Measurements from ENCODE around the gene GRID1. TPM values are rescaled to one million over a fixed set of nuclear protein-coding genes. Genes with fewer than 3 reads are reported as not detected.

GRID1 gene
- total and polyA plus RNA-seq, 2 donors, result 2.4 to 3.9 TPM

GRCh38 chr10:86349474-86349873, 17.1 kb downstream of the GRID1 start:
- 27% methylated on average over 3 of the region's 3 CpGs for WGBS
- H3K4me3 ChIP-seq (ENCODE audit: low read depth, low read length), result no peak overlapping the region
- DNase-seq (ENCODE audit: extremely low spot score), result no peak
- no peaks in the 10 kb centered on the region for H3K36me3 ChIP-seq (ENCODE audit: insufficient read depth)
- H3K4me1 ChIP-seq (ENCODE audit: insufficient read depth), result no peaks in the 10 kb centered on the region
- H3K27ac ChIP-seq (ENCODE audit: low read depth), result no peak overlapping the region

GRCh38 chr10:86348321-86349210, 18.0 kb downstream of the GRID1 start:
- no peak overlapping the region for H3K4me3 ChIP-seq (ENCODE audit: low read depth, low read length)
- DNase-seq (ENCODE audit: extremely low spot score), result no peak
- H3K4me1 ChIP-seq (ENCODE audit: insufficient read depth), result no peaks in the 10 kb centered on the region
- no peak overlapping the region for H3K27ac ChIP-seq (ENCODE audit: low read depth)
- H3K36me3 ChIP-seq (ENCODE audit: insufficient read depth), result no peaks in the 10 kb centered on the region
- WGBS, result 89% methylated on average over 23 of the region's 23 CpGs

GRCh38 chr10:86347856-86348255, 18.7 kb downstream of the GRID1 start:
- 93% methylated on average over 6 of the region's 6 CpGs for WGBS
- no peaks in the 10 kb centered on the region for H3K4me1 ChIP-seq (ENCODE audit: insufficient read depth)
- no peak overlapping the region for H3K27ac ChIP-seq (ENCODE audit: low read depth)
- DNase-seq (ENCODE audit: extremely low spot score), result no peak
- H3K36me3 ChIP-seq (ENCODE audit: insufficient read depth), result no peaks in the 10 kb centered on the region
- H3K4me3 ChIP-seq (ENCODE audit: low read depth, low read length), result no peak overlapping the region

GRCh38 chr10:86346799-86347665, 19.6 kb downstream of the GRID1 start:
- no peak for DNase-seq (ENCODE audit: extremely low spot score)
- 69% methylated on average over 11 of the region's 11 CpGs for WGBS

GRCh38 chr10:86345859-86346798, 20.5 kb downstream of the GRID1 start:
- no peak for DNase-seq (ENCODE audit: extremely low spot score)
- no peak overlapping the region for H3K4me3 ChIP-seq (ENCODE audit: low read depth, low read length)
- no peaks in the 10 kb centered on the region for H3K36me3 ChIP-seq (ENCODE audit: insufficient read depth)
- H3K4me1 ChIP-seq (ENCODE audit: insufficient read depth), result no peaks in the 10 kb centered on the region
- WGBS, result 61% methylated on average over 13 of the region's 13 CpGs
- no peak overlapping the region for H3K27ac ChIP-seq (ENCODE audit: low read depth)

More at GRCh38 chr10:86346799-86347665, 19.6 kb downstream of the GRID1 start:
- no peaks in the 10 kb centered on the region for H3K36me3 ChIP-seq (ENCODE audit: insufficient read depth)
- H3K4me1 ChIP-seq (ENCODE audit: insufficient read depth), result no peaks in the 10 kb centered on the region
- no peak overlapping the region for H3K4me3 ChIP-seq (ENCODE audit: low read depth, low read length)
- H3K27ac ChIP-seq (ENCODE audit: low read depth), result no peak overlapping the region

GRCh38 chr10:86345296-86345858, 21.2 kb downstream of the GRID1 start:
- Histone ChIP-seq H3K36me3 (ENCODE audit: insufficient read depth) (no peaks in the 10 kb centered on the region), H3K4me1 (ENCODE audit: insufficient read depth) (no peaks in the 10 kb centered on the region), H3K4me3 (ENCODE audit: low read depth, low read length) (no peak overlapping the region), H3K27ac (ENCODE audit: low read depth) (no peak overlapping the region)
- WGBS, result 98% methylated on average over 4 of the region's 4 CpGs
- no peak for DNase-seq (ENCODE audit: extremely low spot score)

GRCh38 chr10:86344714-86345161, 21.9 kb downstream of the GRID1 start:
- Histone ChIP-seq H3K4me3 (ENCODE audit: low read depth, low read length) (no peak overlapping the region), H3K27ac (ENCODE audit: low read depth) (no peak overlapping the region), H3K36me3 (ENCODE audit: insufficient read depth) (no peaks in the 10 kb centered on the region), H3K4me1 (ENCODE audit: insufficient read depth) (no peaks in the 10 kb centered on the region)
- DNase-seq (ENCODE audit: extremely low spot score), result no peak
- WGBS, result 59% methylated on average over 6 of the region's 6 CpGs

- WGBS, result 91% methylated on average over 3 of the region's 3 CpGs
- no peak overlapping the region for H3K27ac ChIP-seq (ENCODE audit: low read depth)
- no peaks in the 10 kb centered on the region for H3K36me3 ChIP-seq (ENCODE audit: insufficient read depth)
- no peak for DNase-seq (ENCODE audit: extremely low spot score)
- no peak overlapping the region for H3K4me3 ChIP-seq (ENCODE audit: low read depth, low read length)
- no peaks in the 10 kb centered on the region for H3K4me1 ChIP-seq (ENCODE audit: insufficient read depth)
These were observed 22.3 kb downstream of the GRID1 start for GRCh38 chr10:86344281-86344680.

- H3K27ac ChIP-seq (ENCODE audit: low read depth), result no peak overlapping the region
- no peak overlapping the region for H3K4me3 ChIP-seq (ENCODE audit: low read depth, low read length)
- no peaks in the 10 kb centered on the region for H3K36me3 ChIP-seq (ENCODE audit: insufficient read depth)
- no peak for DNase-seq (ENCODE audit: extremely low spot score)
- H3K4me1 ChIP-seq (ENCODE audit: insufficient read depth), result no peaks in the 10 kb centered on the region
- WGBS, result 75% methylated on average over 7 of the region's 7 CpGs
These were observed 22.8 kb downstream of the GRID1 start for GRCh38 chr10:86343761-86344160.

- DNase-seq (ENCODE audit: extremely low spot score), result no peak
- WGBS, result 68% methylated on average over 11 of the region's 11 CpGs
- Histone ChIP-seq H3K27ac (ENCODE audit: low read depth) (no peak overlapping the region), H3K36me3 (ENCODE audit: insufficient read depth) (no peaks in the 10 kb centered on the region), H3K4me1 (ENCODE audit: insufficient read depth) (no peaks in the 10 kb centered on the region), H3K4me3 (ENCODE audit: low read depth, low read length) (no peak overlapping the region)
These were observed 24.3 kb downstream of the GRID1 start for GRCh38 chr10:86342111-86342863.

- WGBS, result 75% methylated on average over 13 of the region's 13 CpGs
- Histone ChIP-seq H3K4me1 (ENCODE audit: insufficient read depth) (no peaks in the 10 kb centered on the region), H3K4me3 (ENCODE audit: low read depth, low read length) (no peak overlapping the region), H3K27ac (ENCODE audit: low read depth) (no peak overlapping the region), H3K36me3 (ENCODE audit: insufficient read depth) (no peaks in the 10 kb centered on the region)
- no peak for DNase-seq (ENCODE audit: extremely low spot score)
These were observed 25.2 kb downstream of the GRID1 start for GRCh38 chr10:86341361-86341811.

- WGBS, result 74% methylated on average over 3 of the region's 3 CpGs
- Histone ChIP-seq H3K4me3 (ENCODE audit: low read depth, low read length) (no peak overlapping the region), H3K27ac (ENCODE audit: low read depth) (no peak overlapping the region), H3K36me3 (ENCODE audit: insufficient read depth) (no peaks in the 10 kb centered on the region), H3K4me1 (ENCODE audit: insufficient read depth) (no peaks in the 10 kb centered on the region)
- DNase-seq (ENCODE audit: extremely low spot score), result no peak
These were observed 25.7 kb downstream of the GRID1 start for GRCh38 chr10:86340991-86341260.

Data from urinary bladder (tissue), 4 donors.